ENCODE measurements around the gene CAAP1. TPM values are rescaled to one million over a fixed set of nuclear protein-coding genes. Genes with fewer than 3 reads are reported as not detected.

CAAP1 gene
- total and polyA plus RNA-seq, 2 of the 8 experiments (the other 6 are each of a cell fraction or from before 2014, with no cell fraction given): 9.5 to 36.7 TPM

DNA sequence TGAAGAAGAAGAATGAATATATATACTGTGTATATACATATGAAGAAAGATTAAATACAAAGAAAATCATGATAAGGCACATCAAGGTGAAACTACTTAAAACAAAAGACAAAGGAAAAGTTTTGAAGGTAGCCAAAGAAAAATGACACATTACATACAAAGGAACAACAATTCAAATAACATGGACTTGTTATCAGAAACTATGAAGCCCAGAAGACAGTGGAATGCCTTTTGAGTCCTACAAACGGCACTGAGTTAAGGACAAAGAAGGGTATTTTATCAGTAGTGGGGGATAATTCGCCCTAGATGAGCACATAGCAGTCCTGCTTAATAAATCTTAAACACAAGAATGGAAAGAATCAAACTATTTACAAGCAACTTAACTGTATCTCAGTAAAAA lies 77.8 kb downstream of the CAAP1 start:
- FAIRE-seq: no peak
- TF ChIP-seq SAP30 (IDR thresholded peaks at IDR 0.05; ENCODE audit: insufficient read depth, insufficient replicate concordance, low read length): no peak
- TF ChIP-seq TAF7 (optimal IDR thresholded peaks at IDR 0.05; ENCODE audit: borderline replicate concordance, low read depth, low read length): no peak
- no peak for TF ChIP-seq SRF (IDR thresholded peaks at IDR 0.05; ENCODE audit: low read depth, low read length)
- TF ChIP-seq PHF8 (conservative IDR thresholded peaks at IDR 0.05; ENCODE audit: low read depth, low read length): no peak
- no peak for TF ChIP-seq RBBP5 (IDR thresholded peaks at IDR 0.05; ENCODE audit: borderline replicate concordance, low read depth, low read length)
- TF ChIP-seq NRF1 (IDR thresholded peaks at IDR 0.05; ENCODE audit: low read depth, low read length): no peak
- no peak for TF ChIP-seq HDAC2 (IDR thresholded peaks at IDR 0.05; ENCODE audit: borderline replicate concordance in 1 of 2, low read depth in 2 of 2, low read length in 2 of 2)
- TF ChIP-seq CHD1 (IDR thresholded peaks at IDR 0.05; ENCODE audit: low read depth, low read length): no peak
- no peak for TF ChIP-seq MAFK (IDR thresholded peaks at IDR 0.05; ENCODE audit: low read depth, low read length)
- no peak for TF ChIP-seq TBP (IDR thresholded peaks at IDR 0.05; ENCODE audit: low read depth, low read length)
- TF ChIP-seq SP2 (IDR thresholded peaks at IDR 0.05; ENCODE audit: low read length): no peak
- TF ChIP-seq SUZ12 (IDR thresholded peaks at IDR 0.05; ENCODE audit: low read length): no peak
- TF ChIP-seq, protein P1, sequence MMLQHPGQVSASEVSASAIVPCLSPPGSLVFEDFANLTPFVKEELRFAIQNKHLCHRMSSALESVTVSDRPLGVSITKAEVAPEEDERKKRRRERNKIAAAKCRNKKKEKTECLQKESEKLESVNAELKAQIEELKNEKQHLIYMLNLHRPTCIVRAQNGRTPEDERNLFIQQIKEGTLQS (IDR thresholded peaks at IDR 0.05; ENCODE audit: insufficient read depth, low read depth, low read length): no peak
- TF ChIP-seq, protein P2, sequence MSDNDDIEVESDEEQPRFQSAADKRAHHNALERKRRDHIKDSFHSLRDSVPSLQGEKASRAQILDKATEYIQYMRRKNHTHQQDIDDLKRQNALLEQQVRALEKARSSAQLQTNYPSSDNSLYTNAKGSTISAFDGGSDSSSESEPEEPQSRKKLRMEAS (IDR thresholded peaks at IDR 0.05): no peak

More for the DNA sequence above, 77.8 kb downstream of the CAAP1 start:
- 92% methylated on average over 2 of the region's 2 CpGs; no CpG with 5 or more reads in 1 of the 2 experiments for WGBS, 2 experiments (ENCODE audit: extremely low coverage in 1 of 2, insufficient coverage in 1 of 2, insufficient read length in 1 of 2, insufficient replicate concordance in 2 of 2, low coverage in 1 of 2, low lambda C conversion rate in 2 of 2, missing lambda C conversion rate in 1 of 2)
- Histone ChIP-seq H3K79me2 (ENCODE audit: control insufficient read depth in 1 of 2, insufficient read depth in 2 of 2, low read length in 2 of 2) (no peaks in the 10 kb centered on the region), H2BK120ac (replicated peaks; ENCODE audit: low read depth, low read length) (no peak overlapping the region), H4K5ac (ENCODE audit: insufficient read length, low read depth, low read length) (no peak overlapping the region), H3K9ac (replicated peaks in 1 of 4; ENCODE audit: extremely low read depth in 1 of 4, low read depth in 3 of 4, low read length in 3 of 4) (no peak overlapping the region), H3K23ac (ENCODE audit: insufficient read length) (no peak overlapping the region), H3K14ac (ENCODE audit: insufficient read length) (no peak overlapping the region), H3K36me3 (ENCODE audit: control insufficient read depth in 2 of 4, insufficient read depth in 4 of 4, low read length in 3 of 4) (no peaks in the 10 kb centered on the region), H3K4ac (replicated peaks; ENCODE audit: insufficient read length, low read depth, low read length) (no peak overlapping the region), H3K27me3 (replicated peaks in 1 of 4; ENCODE audit: control insufficient read depth in 3 of 4, extremely low read depth in 1 of 4, insufficient read depth in 3 of 4, low read length in 3 of 4) (no peaks in the 10 kb centered on the region), H2BK20ac (ENCODE audit: low read length) (no peak overlapping the region), H2AK5ac (ENCODE audit: low read depth, low read length) (no peak overlapping the region), H3K4me2 (ENCODE audit: insufficient read depth in 1 of 2, low read depth in 2 of 2, low read length in 2 of 2) (no peak overlapping the region), H3K9me3 (ENCODE audit: insufficient read depth in 2 of 2, low read depth in 1 of 2, low read length in 1 of 2) (no peaks in the 10 kb centered on the region), H4K91ac (replicated peaks; ENCODE audit: insufficient read length, low read length) (no peak overlapping the region), H3K23me2 (ENCODE audit: low read depth, low read length) (no peaks in the 10 kb centered on the region), H3K4me3 (ENCODE audit: extremely low read depth in 1 of 4, insufficient read depth in 2 of 4, low read depth in 3 of 4, low read length in 4 of 4) (no peak overlapping the region), H3K4me1 (replicated peaks in 1 of 4; ENCODE audit: control insufficient read depth in 3 of 4, insufficient read depth in 4 of 4, low read length in 3 of 4) (no peaks in the 10 kb centered on the region), H3K27ac (ENCODE audit: low read depth, low read length) (no peak overlapping the region), H3K79me1 (ENCODE audit: low read depth, low read length) (no peaks in the 10 kb centered on the region), H3K18ac (ENCODE audit: extremely low read depth, low read length) (no peak overlapping the region), H2BK12ac (ENCODE audit: low read depth, low read length) (no peak overlapping the region), H2BK15ac (ENCODE audit: low read length) (no peak overlapping the region), H4K8ac (ENCODE audit: extremely low read depth, insufficient read depth, low read length) (no peak overlapping the region), H3K56ac (replicated peaks; ENCODE audit: insufficient read length, low read depth, low read length) (no peak overlapping the region), H4K20me1 (replicated peaks in 1 of 2; ENCODE audit: control insufficient read depth in 1 of 2, insufficient read depth in 2 of 2, low read length in 2 of 2) (no peaks in the 10 kb centered on the region), H2BK5ac (ENCODE audit: low read depth, low read length) (no peak overlapping the region), H2AFZ (ENCODE audit: low read length) (no peak overlapping the region)
- DNase-seq (ENCODE audit: low read depth in 1 of 2, low spot score in 2 of 2): no peak
- CTCF ChIA-PET (ENCODE audit: partially characterized antibody): interaction anchor here (1.5 kb wide), 1 partner anchor 18 kb away, joined by 3 read pairs; no protein-coding TSS in a partner anchor
- POLR2A ChIA-PET (ENCODE audit: partially characterized antibody): no interaction called here
